Activated CD4-positive, alpha-beta T cell treated with anti-CD3 and anti-CD28 coated beads, Interleukin-2, amount 10 ng/mL, durations not matched to agents 7 days and 5 days (primary cell): ENCODE results near the gene PTGIS. TPM values are rescaled to one million over a fixed set of nuclear protein-coding genes. Genes with fewer than 3 reads are reported as not detected.

Experiments
- CTCF ChIA-PET: fragments of 350-600 bp; sonication (Branson Sonifier 250); formaldehyde crosslinking; loops from one replicate; lab custom pipeline; 2021; ENCODE audit warnings: antibody characterized with exemption; lab: Charles Lee
- POLR2A ChIA-PET: fragments of 350-600 bp; sonication (Branson Sonifier 250); formaldehyde crosslinking; loops from one replicate; lab custom pipeline; 2021; ENCODE audit warnings: antibody characterized with exemption; lab: Charles Lee
- DNase-seq: peaks from one replicate; pipeline ENCODE4 v3.0.0-alpha.2; 2020
- H3K27ac Mint-ChIP-seq: one replicate; pipeline ENCODE4 v1.8.0; 2021; ENCODE audit warnings: mild to moderate bottlenecking, moderate library complexity, mixed read lengths
- H3K27me3 Mint-ChIP-seq: one replicate; pipeline ENCODE4 v1.8.0; 2021; ENCODE audit warnings: mixed read lengths
- H3K36me3 Mint-ChIP-seq: one replicate; pipeline ENCODE4 v1.8.0; 2021; ENCODE audit warnings: low read depth, mixed read lengths
- H3K4me1 Mint-ChIP-seq: one replicate; pipeline ENCODE4 v1.8.0; 2021; ENCODE audit warnings: mixed read lengths
- H3K4me3 Mint-ChIP-seq: one replicate; pipeline ENCODE4 v1.8.0; 2021; ENCODE audit warnings: mild to moderate bottlenecking, moderate library complexity, mixed read lengths
- H3K9me3 Mint-ChIP-seq: one replicate; pipeline ENCODE4 v1.8.0; 2021; ENCODE audit warnings: mixed read lengths
- total RNA-seq, 2 experiments: library from RNA; stranded (reverse); gene quantifications; one replicate each; pipeline ENCODE4 v1.2.3, GENCODE V29; 2021

The PTGIS gene
- total RNA-seq, 2 experiments from 2014 or later = 0.40 to 0.62 TPM

DNA sequence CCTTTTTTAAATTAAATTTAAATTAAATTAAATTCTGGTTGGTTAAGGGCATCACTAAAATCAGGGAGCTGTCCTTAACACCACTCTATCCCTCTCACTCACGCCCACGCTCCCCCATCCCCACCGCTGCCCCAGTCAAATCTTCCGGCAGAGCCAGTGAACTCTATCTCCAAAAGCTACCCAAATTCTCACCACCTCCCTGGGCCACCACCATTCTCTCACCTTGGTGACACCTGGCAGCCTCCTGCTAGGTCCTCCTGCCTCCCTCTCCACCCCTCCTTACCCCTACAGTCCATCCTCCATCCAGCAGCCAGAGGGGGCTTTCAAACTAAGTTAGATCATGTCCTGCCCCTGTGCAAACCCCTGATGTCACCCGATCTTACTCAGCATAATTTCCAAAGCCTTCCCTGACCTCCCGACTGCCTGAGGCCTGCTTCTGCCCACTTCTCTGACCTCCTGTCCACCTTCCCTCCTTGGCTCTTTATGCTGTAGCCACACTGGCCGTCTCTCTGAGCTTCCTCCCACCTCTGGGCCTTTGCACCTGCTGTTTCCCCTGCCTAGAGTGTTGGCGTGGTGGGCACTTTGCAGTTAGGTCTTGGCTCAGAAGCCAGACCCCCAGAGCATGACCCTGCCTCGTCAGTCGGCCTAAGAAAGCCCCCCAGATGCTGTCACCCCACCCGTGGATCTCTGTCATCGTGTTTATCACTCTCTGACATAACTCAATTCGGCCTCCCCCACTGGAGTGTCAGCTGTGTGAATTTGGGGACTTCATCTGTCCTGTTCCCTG is 24.7 kb downstream of the PTGIS start:
- CTCF ChIA-PET = interaction anchor here (0.6 to 7.0 kb wide), 14 partner anchors 10 to 402 kb away, joined by 3 to 128 read pairs (median 4); no protein-coding TSS in a partner anchor

DNA sequence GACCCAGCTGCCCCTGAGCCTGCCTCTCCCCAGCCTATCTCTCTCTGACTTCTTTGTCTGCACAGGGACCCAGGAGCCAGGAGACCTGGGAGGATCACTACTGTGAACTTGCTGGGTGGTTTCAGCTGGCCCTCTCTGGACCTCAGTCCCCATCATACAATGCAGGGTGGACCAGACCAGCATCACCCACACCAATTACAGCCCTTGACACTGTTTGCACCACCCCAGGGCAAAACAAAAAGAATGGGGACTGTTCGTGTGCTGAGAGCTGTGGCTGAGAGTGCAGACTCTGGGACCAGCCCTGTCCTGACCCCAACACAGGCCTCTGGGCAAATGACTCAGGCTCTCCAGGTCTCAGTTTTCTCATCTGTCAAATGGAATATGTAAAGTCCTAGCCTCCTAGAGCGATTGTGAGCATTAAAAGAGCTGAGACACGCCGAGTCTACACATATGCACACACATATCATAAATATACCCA is 25.4 kb downstream of the PTGIS start:
- H3K9me3 Mint-ChIP-seq = peaks cover 5% of the 10 kb centered on the region
- CTCF ChIA-PET = interaction anchor here (0.5 to 7.0 kb wide), 21 partner anchors 8 to 393 kb away, joined by 3 to 128 read pairs (median 6); no protein-coding TSS in a partner anchor
- H3K4me1 Mint-ChIP-seq = peaks cover 17% of the 10 kb centered on the region
- H3K27ac Mint-ChIP-seq = no peak overlapping the region
- no peak for DNase-seq
- peaks cover 5% of the 10 kb centered on the region for H3K36me3 Mint-ChIP-seq
- no peak overlapping the region for H3K4me3 Mint-ChIP-seq
- POLR2A ChIA-PET = no interaction called here
- peaks cover 3% of the 10 kb centered on the region for H3K27me3 Mint-ChIP-seq

More for the DNA sequence above, 24.7 kb downstream of the PTGIS start:
- Mint-ChIP-seq H3K36me3 (peaks cover 5% of the 10 kb centered on the region), H3K4me1 (peaks cover 17% of the 10 kb centered on the region), H3K27ac (peak overlapping the region; percentile 52), H3K27me3 (peaks cover 3% of the 10 kb centered on the region), H3K4me3 (no peak overlapping the region), H3K9me3 (peaks cover 5% of the 10 kb centered on the region)
- DNase-seq = no peak
- POLR2A ChIA-PET = no interaction called here

GRCh38 chr20:49541733-49542513 is 26.0 kb downstream of the PTGIS start:
- peak; percentile 78 for DNase-seq
- Mint-ChIP-seq H3K4me1 (peaks cover 18% of the 10 kb centered on the region), H3K27ac (peak overlapping the region; percentile 72), H3K36me3 (peaks cover 5% of the 10 kb centered on the region), H3K27me3 (peaks cover 3% of the 10 kb centered on the region), H3K4me3 (no peak overlapping the region), H3K9me3 (peaks cover 5% of the 10 kb centered on the region)
- CTCF ChIA-PET = interaction anchor here (0.5 to 7.0 kb wide), 40 partner anchors 8 to 405 kb away, joined by 3 to 128 read pairs (median 4); no protein-coding TSS in a partner anchor
- POLR2A ChIA-PET = no interaction called here

- POLR2A ChIA-PET = no interaction called here
- Mint-ChIP-seq H3K4me3 (no peak overlapping the region), H3K4me1 (peaks cover 21% of the 10 kb centered on the region), H3K9me3 (peaks cover 5% of the 10 kb centered on the region), H3K27me3 (peaks cover 4% of the 10 kb centered on the region), H3K27ac (no peak overlapping the region), H3K36me3 (peaks cover 5% of the 10 kb centered on the region)
- no peak for DNase-seq
- CTCF ChIA-PET = interaction anchor here (0.6 to 7.0 kb wide), 31 partner anchors 9 to 394 kb away, joined by 3 to 128 read pairs (median 4); no protein-coding TSS in a partner anchor
These were observed 27.1 kb downstream of the PTGIS start for GRCh38 chr20:49540687-49541435.

DNA sequence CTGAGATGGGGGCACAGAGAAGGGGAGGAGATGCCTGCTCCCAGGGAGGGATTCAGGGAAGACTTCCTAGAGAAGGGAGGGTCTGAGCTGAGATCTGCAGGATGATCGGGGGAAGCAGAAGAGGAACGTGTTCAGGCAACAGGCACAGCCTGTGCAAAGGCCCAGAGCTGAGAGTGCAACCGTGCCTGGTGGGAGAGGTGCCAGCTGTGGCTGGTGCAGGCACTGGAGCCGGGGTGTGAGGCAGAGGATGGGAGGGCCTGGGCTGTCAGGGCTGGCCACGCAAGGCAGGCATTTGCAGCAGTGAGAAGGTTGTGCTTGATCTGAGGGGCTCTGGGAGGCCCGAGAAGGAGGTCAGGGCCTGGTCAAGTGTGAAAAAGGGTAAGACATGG is 27.7 kb downstream of the PTGIS start:
- Mint-ChIP-seq H3K4me1 (peaks cover 26% of the 10 kb centered on the region), H3K27ac (no peak overlapping the region), H3K4me3 (no peak overlapping the region), H3K9me3 (peaks cover 1% of the 10 kb centered on the region), H3K36me3 (peaks cover 1% of the 10 kb centered on the region), H3K27me3 (peaks cover 4% of the 10 kb centered on the region)
- POLR2A ChIA-PET = no interaction called here
- DNase-seq = no peak
- CTCF ChIA-PET = interaction anchor here (0.6 to 7.0 kb wide), 10 partner anchors 10 to 209 kb away, joined by 3 to 128 read pairs (median 8); no protein-coding TSS in a partner anchor

GRCh38 chr20:49539481-49540231 is 28.3 kb downstream of the PTGIS start:
- Mint-ChIP-seq H3K36me3 (no peaks in the 10 kb centered on the region), H3K9me3 (no peaks in the 10 kb centered on the region)
- CTCF ChIA-PET = interaction anchor here (0.6 to 7.0 kb wide), 6 partner anchors 10 to 69 kb away, joined by 3 to 128 read pairs (median 14); no protein-coding TSS in a partner anchor

GRCh38 chr20:49538950-49539349 is 29.0 kb downstream of the PTGIS start:
- Mint-ChIP-seq H3K36me3 (no peaks in the 10 kb centered on the region), H3K4me1 (peaks cover 38% of the 10 kb centered on the region), H3K4me3 (no peak overlapping the region), H3K9me3 (no peaks in the 10 kb centered on the region), H3K27ac (no peak overlapping the region), H3K27me3 (peaks cover 4% of the 10 kb centered on the region)
- ChIA-PET POLR2A (no interaction called here), CTCF (interaction anchor here (1.6 to 7.0 kb wide), 4 partner anchors 15 to 70 kb away, joined by 3 to 128 read pairs (median 33); no protein-coding TSS in a partner anchor)
- DNase-seq = no peak

More at GRCh38 chr20:49539481-49540231, 28.3 kb downstream of the PTGIS start:
- no peak for DNase-seq
- no peak overlapping the region for H3K4me3 Mint-ChIP-seq
- POLR2A ChIA-PET = no interaction called here
- H3K27ac Mint-ChIP-seq = no peak overlapping the region
- H3K4me1 Mint-ChIP-seq = peaks cover 31% of the 10 kb centered on the region
- peaks cover 4% of the 10 kb centered on the region for H3K27me3 Mint-ChIP-seq

DNA sequence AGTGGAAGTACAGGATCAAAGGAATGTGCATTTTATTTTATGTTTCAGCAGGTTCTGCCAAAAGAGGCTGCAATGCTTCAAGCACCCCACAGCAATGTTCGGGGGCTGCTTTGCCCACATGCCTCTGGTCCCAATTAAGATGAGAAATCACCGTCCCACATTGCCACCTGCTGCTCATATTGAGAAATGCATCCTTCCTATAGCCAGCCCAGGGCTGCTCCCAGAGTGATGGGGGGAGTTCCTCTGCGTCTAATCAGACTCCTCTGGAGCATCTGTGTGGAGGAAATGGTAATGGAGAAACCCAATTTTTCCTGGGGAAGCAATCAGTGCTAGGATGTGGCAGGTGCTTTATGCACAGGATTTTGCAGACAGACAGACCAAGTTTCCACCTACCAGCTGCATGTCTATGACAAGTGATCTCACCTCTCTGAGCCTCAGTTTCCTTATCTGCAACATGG is 33.7 kb downstream of the PTGIS start:
- CTCF ChIA-PET = interaction anchor here (0.7 to 1.7 kb wide), 7 partner anchors 8 to 203 kb away, joined by 3 to 5 read pairs (median 3); no protein-coding TSS in a partner anchor
- POLR2A ChIA-PET = no interaction called here
- no peaks in the 10 kb centered on the region for H3K9me3 Mint-ChIP-seq

DNA sequence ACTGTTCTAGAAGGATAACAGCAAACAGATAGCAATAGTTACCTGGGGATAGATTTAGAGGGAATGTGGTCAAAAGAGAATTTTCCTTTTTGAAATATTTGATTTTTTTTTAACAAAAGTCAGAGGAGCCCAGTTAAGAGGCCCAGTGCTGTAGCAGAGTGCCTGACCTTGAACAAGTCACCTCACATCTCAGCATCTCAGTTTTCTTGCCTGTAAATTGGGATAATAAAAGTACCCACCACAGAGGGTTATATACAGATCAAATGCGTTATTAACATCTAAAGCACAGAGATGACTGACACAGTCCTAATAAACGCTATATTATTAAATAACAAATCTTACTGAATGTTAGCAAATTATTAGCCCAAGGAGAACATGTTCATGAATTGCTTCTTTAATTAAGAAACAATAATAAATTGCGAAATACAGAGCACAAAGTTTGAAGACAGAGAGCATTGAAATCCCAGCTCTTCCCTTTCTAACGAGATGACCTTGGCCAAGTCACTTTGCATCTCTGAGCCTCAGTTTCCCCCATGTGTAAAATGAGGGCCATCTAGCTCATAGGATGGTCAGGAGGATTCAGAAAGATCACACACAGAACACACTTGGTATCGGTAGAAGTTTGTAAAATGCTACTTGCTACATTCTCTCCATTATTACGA is 35.5 kb downstream of the PTGIS start:
- Mint-ChIP-seq H3K27ac (no peak overlapping the region), H3K4me3 (no peak overlapping the region), H3K27me3 (peaks cover 16% of the 10 kb centered on the region), H3K4me1 (peaks cover 23% of the 10 kb centered on the region), H3K36me3 (no peaks in the 10 kb centered on the region), H3K9me3 (no peaks in the 10 kb centered on the region)
- DNase-seq = no peak
- ChIA-PET CTCF (interaction anchor here (1.1 kb wide), 1 partner anchor 76 kb away, joined by 3 read pairs; no protein-coding TSS in a partner anchor), POLR2A (no interaction called here)

More for the DNA sequence above, 33.7 kb downstream of the PTGIS start:
- Mint-ChIP-seq H3K4me3 (peak overlapping the region; percentile 14), H3K4me1 (peaks cover 23% of the 10 kb centered on the region), H3K27me3 (peaks cover 14% of the 10 kb centered on the region), H3K36me3 (no peaks in the 10 kb centered on the region), H3K27ac (peak overlapping the region; percentile 74)
- peak; percentile 75 for DNase-seq

DNA sequence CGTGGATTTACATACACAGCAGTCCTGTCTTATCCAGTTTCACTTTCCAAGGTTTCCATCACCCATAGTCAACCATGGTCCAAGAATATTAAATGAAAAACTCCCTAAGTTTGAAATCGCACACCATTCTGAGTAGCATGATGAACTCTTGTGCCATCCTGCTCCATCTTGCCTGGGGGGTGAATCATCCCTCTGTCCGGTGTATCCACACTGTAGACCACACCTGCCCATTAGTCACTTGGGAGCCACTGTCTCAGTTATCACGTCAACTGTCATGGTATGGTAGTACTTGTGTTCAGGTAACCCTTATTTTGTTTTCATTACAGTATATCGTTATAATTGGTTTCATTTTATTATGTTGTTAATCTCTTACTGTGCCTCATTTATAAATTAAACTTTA is 38.5 kb downstream of the PTGIS start:
- no peak overlapping the region for H3K4me3 Mint-ChIP-seq
- H3K27ac Mint-ChIP-seq = no peak overlapping the region
- peaks cover 21% of the 10 kb centered on the region for H3K27me3 Mint-ChIP-seq
- no peaks in the 10 kb centered on the region for H3K36me3 Mint-ChIP-seq
- peaks cover 6% of the 10 kb centered on the region for H3K4me1 Mint-ChIP-seq
- DNase-seq = no peak
- POLR2A ChIA-PET = no interaction called here
- peaks cover 8% of the 10 kb centered on the region for H3K9me3 Mint-ChIP-seq
- CTCF ChIA-PET = interaction anchor here (0.7 kb wide), 1 partner anchor 11 kb away, joined by 4 read pairs; no protein-coding TSS in a partner anchor

DNA sequence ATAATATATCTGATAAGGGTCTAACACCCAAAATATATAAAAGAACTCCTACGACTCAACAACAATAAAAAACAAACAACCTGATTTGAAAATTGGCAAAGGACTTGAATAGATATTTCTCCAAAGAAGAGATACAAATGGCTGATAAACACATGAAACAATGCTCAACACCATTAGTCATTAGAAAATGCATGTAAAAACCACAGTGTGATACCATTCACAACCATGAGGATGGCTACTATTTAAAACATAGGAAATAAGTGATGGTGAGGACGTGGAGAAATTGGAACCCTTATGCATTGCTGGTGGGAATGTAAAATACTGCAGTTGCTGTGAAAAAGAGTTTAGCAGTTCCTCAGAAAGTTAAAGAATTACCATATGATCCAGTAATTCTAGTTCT is 41.4 kb downstream of the PTGIS start:
- ChIA-PET CTCF (no interaction called here), POLR2A (no interaction called here)
- H3K36me3 Mint-ChIP-seq = no peaks in the 10 kb centered on the region
- peaks cover 17% of the 10 kb centered on the region for H3K27me3 Mint-ChIP-seq
- peaks cover 8% of the 10 kb centered on the region for H3K9me3 Mint-ChIP-seq
- no peak overlapping the region for H3K4me3 Mint-ChIP-seq
- H3K4me1 Mint-ChIP-seq = no peaks in the 10 kb centered on the region
- DNase-seq = no peak
- H3K27ac Mint-ChIP-seq = no peak overlapping the region
